Fibroblast of the aortic adventitia (primary cell): ENCODE data around the gene IL36A. TPM values are rescaled to one million over a fixed set of nuclear protein-coding genes. Genes with fewer than 3 reads are reported as not detected.

Experiments used
- DNase-seq: peaks from one replicate; pipeline ENCODE4 v3.0.0-alpha.2; 2010; ENCODE audit warnings: low read depth
- H3K4me3 ChIP-seq: 2 replicates; pipeline ENCODE4 v1.5.1; 2011; ENCODE audit warnings: low read depth, mild to moderate bottlenecking, control low read depth, low read length, moderate library complexity
- CTCF ChIP-seq: IDR thresholded peaks from 2 replicates; pipeline ENCODE4 v1.5.1; 2011; ENCODE audit warnings: mild to moderate bottlenecking, low read length, control low read depth, inconsistent platforms; ENCODE audit not compliant: insufficient read depth
- total RNA-seq: library from RNA; depleted of rRNA; stranded (reverse); fragments of >200 nt; gene quantifications from 2 replicates; pipeline ENCODE4 v1.2.3, GENCODE V29; 2012; ENCODE audit warnings: low replicate concordance

Gene IL36A
- total RNA-seq, 1 donor = not detected

DNA sequence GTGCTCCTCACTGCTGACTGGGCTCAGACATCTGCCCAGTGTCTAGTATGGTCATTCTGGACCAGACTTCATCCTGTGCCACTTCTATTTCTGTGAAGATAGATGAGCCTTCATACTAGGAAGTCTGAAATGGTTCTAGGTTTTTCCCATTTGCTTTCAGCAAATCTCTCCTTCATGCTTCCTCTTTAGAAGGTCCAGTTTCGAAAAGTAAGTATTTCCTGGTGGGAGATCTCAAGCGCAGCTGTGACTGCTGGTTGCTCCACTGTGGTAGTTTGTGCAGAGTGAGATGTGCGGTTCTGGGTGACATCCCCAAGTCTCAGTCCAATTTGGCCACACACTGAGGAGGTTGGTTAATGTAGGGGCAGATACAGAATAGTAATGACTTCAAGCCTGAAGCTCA, 33.0 kb downstream of the IL36A start:
- no peak for DNase-seq
- TF ChIP-seq CTCF = no peak
- H3K4me3 ChIP-seq = no peak overlapping the region

DNA sequence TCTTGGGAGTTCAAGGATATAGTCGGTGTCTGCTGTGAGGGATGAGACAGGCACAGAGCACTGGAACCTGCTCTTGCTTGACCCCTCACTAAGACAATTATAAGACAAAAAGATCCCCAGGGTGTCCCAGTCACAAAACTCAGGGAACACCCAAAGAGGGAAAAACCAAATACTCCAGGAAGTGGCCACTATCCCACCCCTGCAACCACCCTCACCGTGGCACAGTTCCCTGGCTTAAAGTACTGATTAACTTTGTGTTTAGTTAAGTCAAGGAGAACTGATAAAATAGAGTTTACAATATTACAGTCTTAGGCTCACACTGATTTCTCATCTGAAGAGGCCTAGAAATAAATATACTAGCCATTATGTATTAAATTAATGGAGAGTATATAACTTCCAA, 33.9 kb downstream of the IL36A start:
- no peak overlapping the region for H3K4me3 ChIP-seq
- no peak for TF ChIP-seq CTCF
- DNase-seq = no peak

DNA sequence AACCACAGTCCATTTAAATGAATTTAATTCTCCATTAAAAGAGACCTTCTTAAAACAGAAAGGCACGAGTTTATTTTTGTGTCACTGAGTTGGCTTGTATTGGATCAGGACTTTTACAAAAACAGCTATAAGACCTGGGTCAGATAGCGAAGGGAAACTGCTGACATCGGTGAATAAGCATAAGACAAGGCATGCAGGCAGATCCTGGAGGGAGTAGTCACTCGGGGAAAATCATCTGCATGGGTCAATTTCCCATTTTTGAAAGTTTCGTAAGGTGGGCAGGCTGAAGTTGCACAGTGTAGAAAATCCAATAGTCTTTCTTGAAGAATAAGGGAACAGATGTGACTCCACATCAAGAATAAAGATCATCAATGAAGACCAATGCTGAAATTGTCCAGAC, 34.5 kb downstream of the IL36A start:
- no peak for TF ChIP-seq CTCF
- DNase-seq = no peak
- no peak overlapping the region for H3K4me3 ChIP-seq

GRCh38 chr2:113041871-113042270, 36.6 kb downstream of the IL36A start:
- DNase-seq = no peak
- peak; percentile 4 for TF ChIP-seq CTCF
- H3K4me3 ChIP-seq = no peak overlapping the region

- TF ChIP-seq CTCF = no peak
- DNase-seq = no peak
- H3K4me3 ChIP-seq = no peak overlapping the region
Measured at GRCh38 chr2:113046465-113046864, 41.2 kb downstream of the IL36A start.

DNA sequence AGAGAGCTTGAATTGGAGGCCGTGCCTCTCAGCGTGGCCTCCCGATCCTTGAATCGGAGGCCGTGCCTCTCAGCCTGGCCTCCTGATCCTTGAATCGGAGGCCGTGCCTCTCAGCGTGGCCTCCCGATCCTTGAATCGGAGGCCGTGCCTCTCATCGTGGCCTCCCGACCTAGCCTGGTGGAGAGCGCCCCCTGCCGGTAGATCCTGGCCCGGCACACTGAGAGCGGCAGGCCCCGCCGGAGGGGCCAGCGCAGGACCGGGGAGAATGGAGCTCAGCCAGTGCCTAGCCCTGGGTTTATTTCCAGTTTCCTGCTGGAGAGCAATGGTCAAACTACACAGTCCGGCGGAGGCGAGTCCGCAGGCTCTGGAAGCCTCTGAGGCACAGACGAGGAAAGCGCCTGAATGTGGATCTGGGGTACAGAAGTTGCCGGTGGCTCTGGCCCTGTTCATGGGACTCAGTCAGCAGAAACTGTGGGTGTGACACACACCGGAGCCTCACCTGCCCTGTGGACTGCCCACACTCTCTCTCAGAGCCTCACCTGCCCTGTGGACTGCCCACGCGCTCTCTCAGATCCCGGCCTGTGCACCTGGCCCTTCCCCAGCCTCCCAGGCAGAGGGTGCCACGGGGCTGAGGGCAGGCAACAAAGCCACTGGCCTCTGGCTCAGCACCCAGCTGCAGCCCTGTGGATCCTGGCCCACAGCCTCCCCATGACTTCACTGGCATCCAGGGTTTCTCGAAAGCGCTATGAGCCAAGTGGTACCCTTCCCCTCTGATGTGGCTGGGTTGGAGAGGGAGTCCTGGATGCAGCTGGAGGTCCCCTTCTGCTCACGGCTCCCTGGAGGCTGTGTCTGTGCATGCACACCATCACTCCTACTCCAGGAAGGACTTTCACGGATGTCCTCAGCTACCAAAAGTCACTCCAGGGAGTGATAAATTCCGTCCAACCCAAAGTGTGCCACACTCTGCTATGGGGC, 45.9 kb downstream of the IL36A start:
- no peak for TF ChIP-seq CTCF

More for the DNA sequence above, 45.9 kb downstream of the IL36A start:
- no peak overlapping the region for H3K4me3 ChIP-seq
- no peak for DNase-seq
